Duodenal mucosa (tissue), 2 donors: ENCODE data around the gene DICER1.

Experiments
- H3K27ac ChIP-seq: one replicate; pipeline ENCODE4 v1.7.0; 2013; ENCODE audit warnings: low read depth, low read length
- H3K27me3 ChIP-seq, 2 donors: one replicate each; pipeline ENCODE4 v1.7.0; 2013; ENCODE audit warnings: low read length in 2 of 2, control low read depth in 1 of 2; ENCODE audit not compliant: insufficient read depth in 2 of 2, control insufficient read depth in 1 of 2
- H3K36me3 ChIP-seq, 2 donors: one replicate each; pipeline ENCODE4 v1.7.0; 2013; ENCODE audit warnings: low read length in 2 of 2, control low read depth in 1 of 2; ENCODE audit not compliant: insufficient read depth in 2 of 2, control insufficient read depth in 1 of 2
- H3K4me1 ChIP-seq, 2 donors: one replicate each; pipeline ENCODE4 v1.7.0; 2013; ENCODE audit warnings: low read length in 2 of 2, control low read depth in 1 of 2; ENCODE audit not compliant: insufficient read depth in 2 of 2, control insufficient read depth in 1 of 2
- H3K4me3 ChIP-seq, 2 donors: one replicate each; pipeline ENCODE4 v1.7.0; 2013; ENCODE audit warnings: low read length in 2 of 2, low read depth in 1 of 2
- H3K9ac ChIP-seq, 2 donors: one replicate each; pipeline ENCODE4 v1.7.0; 2013; ENCODE audit warnings: low read length in 2 of 2, low read depth in 1 of 2
- H3K9me3 ChIP-seq, 2 donors: one replicate each; pipeline ENCODE4 v1.7.0; 2013; ENCODE audit warnings: low read length in 2 of 2, control low read depth in 1 of 2; ENCODE audit not compliant: control insufficient read depth in 1 of 2

DICER1 gene

GRCh38 chr14:95044463-95045105, 112.7 kb downstream of the DICER1 start:
- H3K36me3 ChIP-seq = no peaks in the 10 kb centered on the region
- H3K27me3 ChIP-seq = peaks cover 0 to 7% of the 10 kb centered on the region in 2 donors
- no peaks in the 10 kb centered on the region for H3K4me1 ChIP-seq
- no peak overlapping the region for H3K9ac ChIP-seq
- no peaks in the 10 kb centered on the region for H3K9me3 ChIP-seq
- H3K27ac ChIP-seq = no peak overlapping the region
- no peak overlapping the region for H3K4me3 ChIP-seq

- no peaks in the 10 kb centered on the region for H3K9me3 ChIP-seq
- H3K27me3 ChIP-seq = peaks cover 0 to 7% of the 10 kb centered on the region in 2 donors
- H3K4me3 ChIP-seq = no peak overlapping the region
- no peak overlapping the region for H3K27ac ChIP-seq
- H3K36me3 ChIP-seq = no peaks in the 10 kb centered on the region
- no peak overlapping the region for H3K9ac ChIP-seq
- H3K4me1 ChIP-seq = no peaks in the 10 kb centered on the region
Measured at GRCh38 chr14:95043732-95044462, 113.4 kb downstream of the DICER1 start.

GRCh38 chr14:95043314-95043713, 114.0 kb downstream of the DICER1 start:
- Histone ChIP-seq H3K27me3 (peaks cover 0 to 7% of the 10 kb centered on the region in 2 donors), H3K9ac (no peak overlapping the region), H3K27ac (no peak overlapping the region)

DNA sequence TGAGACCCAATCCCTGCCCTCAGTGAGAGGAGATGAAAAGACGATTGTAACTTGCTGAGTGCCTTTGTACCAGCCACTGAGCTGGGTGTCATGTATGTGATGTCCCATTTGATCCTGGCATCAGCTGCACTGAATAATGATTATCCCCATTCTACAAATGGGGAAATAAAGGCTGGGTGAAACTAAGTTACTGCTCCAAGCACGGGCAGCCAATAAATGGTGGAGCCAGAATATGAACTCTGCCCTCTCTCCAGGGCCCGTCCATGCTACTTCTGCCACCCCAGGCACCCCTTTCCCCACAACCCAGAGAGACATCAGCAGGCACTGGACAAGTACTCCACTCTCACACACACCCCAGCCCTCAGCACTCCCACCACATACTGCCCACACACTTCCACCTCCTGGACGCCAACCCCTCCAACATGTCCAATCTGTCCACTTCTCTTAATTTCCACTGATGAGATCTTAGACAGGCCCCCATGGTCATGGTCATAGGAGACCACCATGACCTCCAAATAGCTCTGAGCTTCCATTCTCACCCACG, 115.8 kb downstream of the DICER1 start:
- Histone ChIP-seq H3K4me3 (no peak overlapping the region), H3K4me1 (no peaks in the 10 kb centered on the region), H3K27me3 (peaks cover 0 to 7% of the 10 kb centered on the region in 2 donors), H3K36me3 (no peaks in the 10 kb centered on the region), H3K9ac (no peak overlapping the region), H3K9me3 (no peaks in the 10 kb centered on the region), H3K27ac (no peak overlapping the region)

More at GRCh38 chr14:95043314-95043713, 114.0 kb downstream of the DICER1 start:
- Histone ChIP-seq H3K4me1 (no peaks in the 10 kb centered on the region), H3K9me3 (no peaks in the 10 kb centered on the region), H3K4me3 (no peak overlapping the region), H3K36me3 (no peaks in the 10 kb centered on the region)

GRCh38 chr14:95040708-95041476, 116.4 kb downstream of the DICER1 start:
- peaks cover 0 to 7% of the 10 kb centered on the region in 2 donors for H3K27me3 ChIP-seq
- no peaks in the 10 kb centered on the region for H3K9me3 ChIP-seq
- no peak overlapping the region for H3K9ac ChIP-seq
- no peak overlapping the region for H3K4me3 ChIP-seq
- H3K27ac ChIP-seq = no peak overlapping the region
- no peaks in the 10 kb centered on the region for H3K4me1 ChIP-seq
- no peaks in the 10 kb centered on the region for H3K36me3 ChIP-seq

GRCh38 chr14:95039993-95040348, 117.4 kb downstream of the DICER1 start:
- no peak overlapping the region for H3K9ac ChIP-seq
- no peaks in the 10 kb centered on the region for H3K4me1 ChIP-seq
- no peaks in the 10 kb centered on the region for H3K36me3 ChIP-seq
- H3K27ac ChIP-seq = no peak overlapping the region
- H3K9me3 ChIP-seq = no peaks in the 10 kb centered on the region
- peaks cover 0 to 5% of the 10 kb centered on the region in 2 donors for H3K27me3 ChIP-seq
- H3K4me3 ChIP-seq = no peak overlapping the region

DNA sequence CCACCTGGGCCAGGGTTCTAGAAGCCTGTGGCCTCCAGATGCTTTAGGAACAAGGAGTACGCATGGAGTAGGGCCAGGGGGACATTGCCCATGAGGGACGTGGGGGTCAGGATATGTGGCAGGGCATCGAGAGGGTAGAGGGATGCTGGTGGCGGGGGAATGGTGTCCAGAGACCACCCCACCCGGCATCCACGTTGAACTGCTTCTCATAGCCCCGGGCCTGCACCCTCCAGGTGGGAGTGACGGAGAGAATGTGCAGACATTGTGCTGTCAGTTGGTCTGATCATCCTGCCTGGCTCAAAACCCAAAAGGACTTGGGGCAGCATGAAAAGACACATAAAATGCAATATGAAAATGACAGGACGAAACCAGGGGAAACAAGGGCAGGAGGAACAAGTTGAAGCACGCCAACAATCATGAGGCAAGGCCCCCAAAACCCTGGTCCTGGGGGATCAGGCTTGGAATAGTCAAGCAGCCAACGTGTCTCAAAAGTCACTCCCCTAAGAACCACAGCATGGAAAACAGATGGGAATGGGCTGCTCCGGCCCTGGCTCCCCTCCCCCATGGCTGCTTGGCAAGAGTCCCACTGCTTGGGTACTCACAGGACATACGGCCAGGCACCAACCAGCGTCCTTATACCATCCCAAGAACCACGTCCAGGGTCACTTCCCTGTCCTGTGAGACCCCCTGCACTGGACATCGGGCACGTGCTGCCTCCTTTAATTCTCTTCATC, 117.9 kb downstream of the DICER1 start:
- no peak overlapping the region for H3K27ac ChIP-seq
- H3K4me1 ChIP-seq = no peaks in the 10 kb centered on the region
- peaks cover 0 to 5% of the 10 kb centered on the region in 2 donors for H3K27me3 ChIP-seq
- H3K36me3 ChIP-seq = no peaks in the 10 kb centered on the region
- H3K4me3 ChIP-seq = no peak overlapping the region
- H3K9me3 ChIP-seq = no peaks in the 10 kb centered on the region
- no peak overlapping the region for H3K9ac ChIP-seq

DNA sequence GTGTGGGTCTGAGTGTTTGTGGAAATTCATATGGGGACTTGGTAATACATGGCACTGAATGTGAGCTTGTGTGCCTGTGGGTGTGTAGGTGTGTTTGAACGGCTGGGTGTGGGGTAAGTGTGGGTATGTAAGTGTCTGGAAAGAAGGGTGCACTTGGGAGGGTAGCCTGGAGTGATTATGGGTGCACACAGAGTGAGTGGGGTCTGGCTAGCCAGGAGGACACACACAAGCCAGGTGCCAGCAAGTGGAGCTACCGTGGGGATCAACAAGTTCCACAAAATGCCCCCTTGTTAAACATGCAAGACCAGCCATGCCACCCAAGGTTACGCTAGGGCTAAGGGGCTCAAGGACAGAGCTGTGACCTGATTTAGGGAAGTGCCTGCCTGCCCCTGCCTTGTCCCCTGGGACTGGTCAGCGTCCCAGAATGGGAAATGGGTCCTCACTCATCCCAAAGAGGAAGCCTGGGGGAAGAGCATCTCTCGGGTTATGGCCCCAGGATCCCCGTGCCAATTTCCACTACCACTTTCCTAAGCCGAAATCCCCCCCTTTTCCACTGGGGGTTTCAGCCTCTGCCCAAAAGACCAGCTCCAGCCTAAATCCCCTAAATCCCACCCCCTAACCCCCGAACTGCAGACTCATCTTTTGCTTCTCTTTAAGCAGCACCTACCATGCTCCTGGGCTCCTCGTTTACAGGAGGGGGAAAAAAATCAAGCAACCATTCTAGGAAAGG, 118.6 kb downstream of the DICER1 start:
- no peaks in the 10 kb centered on the region for H3K36me3 ChIP-seq
- no peak overlapping the region for H3K4me3 ChIP-seq
- H3K9ac ChIP-seq = no peak overlapping the region
- H3K27me3 ChIP-seq = peaks cover 0 to 5% of the 10 kb centered on the region in 2 donors
- no peaks in the 10 kb centered on the region for H3K4me1 ChIP-seq
- H3K9me3 ChIP-seq = no peaks in the 10 kb centered on the region
- no peak overlapping the region for H3K27ac ChIP-seq

DNA sequence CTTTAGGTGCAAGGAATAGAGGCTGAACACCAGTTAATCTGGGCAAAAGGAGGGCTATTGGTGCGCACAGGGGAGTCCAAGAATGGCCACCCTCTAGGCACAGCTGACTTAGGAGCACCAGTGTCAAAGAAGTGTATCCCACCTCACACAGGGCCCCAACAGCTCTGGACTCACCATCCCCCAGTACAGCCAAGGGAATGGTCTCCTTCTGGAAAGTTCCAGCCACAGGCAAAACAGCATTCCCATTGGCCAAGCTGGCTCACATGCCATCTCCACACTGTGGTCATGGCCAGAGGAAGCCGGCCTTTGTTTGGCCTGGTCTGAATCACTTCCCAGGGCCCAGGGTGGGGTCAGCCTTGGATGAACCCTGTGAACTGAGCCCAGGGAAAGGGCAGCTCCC, 120.1 kb downstream of the DICER1 start:
- no peaks in the 10 kb centered on the region for H3K36me3 ChIP-seq
- H3K4me3 ChIP-seq = no peak overlapping the region
- no peaks in the 10 kb centered on the region for H3K9me3 ChIP-seq
- no peak overlapping the region for H3K9ac ChIP-seq
- no peaks in the 10 kb centered on the region for H3K4me1 ChIP-seq
- no peak overlapping the region for H3K27ac ChIP-seq
- H3K27me3 ChIP-seq = no peaks in the 10 kb centered on the region
